Body of pancreas (tissue), 4 donors: Measurements from ENCODE around the gene RASA3.

Experiments used
- CTCF ChIP-seq, 7 experiments: fragments of 450-650 bp in 4 of 7; fragments of 200-600 bp in 3 of 7; sonication (generic) in 3 of 7; IDR thresholded peaks; one replicate each; pipeline ENCODE4 v1.5.1; 2016 to 2019; ENCODE audit warnings: antibody characterized with exemption in 7 of 7
- POLR2A ChIP-seq, 3 donors: fragments of 450-650 bp; IDR thresholded peaks; one replicate each; pipeline ENCODE4 v1.6.1; 2016; ENCODE audit warnings: antibody characterized with exemption in 3 of 3, mild to moderate bottlenecking in 2 of 3

DNA sequence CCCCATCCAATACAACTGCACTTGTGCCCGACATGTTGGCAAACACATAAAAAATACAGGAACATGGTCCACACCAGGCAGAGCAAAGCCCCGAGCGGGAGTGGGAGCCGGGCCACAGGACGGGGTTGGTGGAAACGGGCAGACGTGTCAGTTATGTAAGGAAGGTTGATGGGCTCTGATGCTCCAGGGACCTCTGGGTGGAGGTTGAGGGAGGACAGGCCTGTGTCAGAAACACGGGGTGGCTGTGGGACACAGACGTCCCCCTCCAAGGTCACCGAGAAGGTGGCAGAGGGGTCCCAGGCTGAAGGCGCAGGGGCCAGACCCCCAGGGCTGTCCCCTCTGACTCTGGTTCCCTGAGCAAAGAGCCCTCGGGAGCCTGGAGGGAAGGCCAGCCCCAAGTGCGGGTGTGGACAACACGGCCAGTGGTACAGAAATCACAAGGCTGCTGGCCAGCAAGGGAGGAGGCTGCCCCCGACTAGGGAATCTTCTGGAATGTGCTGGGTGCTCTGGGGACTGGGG lies 127.2 kb downstream of the RASA3 start:
- no peak for TF ChIP-seq CTCF (IDR thresholded peaks at IDR 0.05)
- TF ChIP-seq POLR2A (IDR thresholded peaks at IDR 0.05): no peak
